ENCODE measurements around the gene NUMA1. TPM values are rescaled to one million over a fixed set of nuclear protein-coding genes. Genes with fewer than 3 reads are reported as not detected.

NUMA1 gene
- total RNA-seq, 2 experiments from 2014 or later = 200 to 201 TPM

DNA sequence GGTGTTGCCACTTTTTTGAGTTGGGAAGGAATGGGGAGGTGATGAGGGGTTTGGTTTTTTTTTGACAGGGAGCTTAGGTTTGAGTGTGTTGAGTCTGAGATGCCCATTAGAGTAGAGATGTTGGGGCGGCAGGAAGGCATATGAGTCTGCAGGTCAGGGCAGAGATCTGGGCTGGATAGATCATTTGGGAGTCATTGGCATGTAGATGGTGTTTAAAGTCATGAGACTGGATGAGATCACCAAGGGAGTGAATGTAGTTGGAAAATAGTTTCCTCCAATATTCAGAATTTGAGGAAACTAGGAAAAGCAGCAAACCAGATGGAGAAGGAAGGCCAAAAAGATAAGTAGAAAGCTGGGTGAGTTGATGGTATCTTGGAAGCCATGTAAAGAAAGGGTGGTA, 34.2 kb upstream of the NUMA1 start:
- no peaks in the 10 kb centered on the region for H3K27me3 Mint-ChIP-seq
- no peak overlapping the region for H3K27ac Mint-ChIP-seq
- DNase-seq = no peak
- ChIA-PET CTCF (no interaction called here), POLR2A (interaction anchor here (1.8 kb wide), 1 partner anchor 12 kb away, joined by 3 read pairs; no protein-coding TSS in a partner anchor)
- H3K4me1 Mint-ChIP-seq = peaks cover 22% of the 10 kb centered on the region
- H3K9me3 Mint-ChIP-seq = no peaks in the 10 kb centered on the region
- peaks cover 11% of the 10 kb centered on the region for H3K36me3 Mint-ChIP-seq (ENCODE audit: low read depth)
- no peak overlapping the region for H3K4me3 Mint-ChIP-seq

DNA sequence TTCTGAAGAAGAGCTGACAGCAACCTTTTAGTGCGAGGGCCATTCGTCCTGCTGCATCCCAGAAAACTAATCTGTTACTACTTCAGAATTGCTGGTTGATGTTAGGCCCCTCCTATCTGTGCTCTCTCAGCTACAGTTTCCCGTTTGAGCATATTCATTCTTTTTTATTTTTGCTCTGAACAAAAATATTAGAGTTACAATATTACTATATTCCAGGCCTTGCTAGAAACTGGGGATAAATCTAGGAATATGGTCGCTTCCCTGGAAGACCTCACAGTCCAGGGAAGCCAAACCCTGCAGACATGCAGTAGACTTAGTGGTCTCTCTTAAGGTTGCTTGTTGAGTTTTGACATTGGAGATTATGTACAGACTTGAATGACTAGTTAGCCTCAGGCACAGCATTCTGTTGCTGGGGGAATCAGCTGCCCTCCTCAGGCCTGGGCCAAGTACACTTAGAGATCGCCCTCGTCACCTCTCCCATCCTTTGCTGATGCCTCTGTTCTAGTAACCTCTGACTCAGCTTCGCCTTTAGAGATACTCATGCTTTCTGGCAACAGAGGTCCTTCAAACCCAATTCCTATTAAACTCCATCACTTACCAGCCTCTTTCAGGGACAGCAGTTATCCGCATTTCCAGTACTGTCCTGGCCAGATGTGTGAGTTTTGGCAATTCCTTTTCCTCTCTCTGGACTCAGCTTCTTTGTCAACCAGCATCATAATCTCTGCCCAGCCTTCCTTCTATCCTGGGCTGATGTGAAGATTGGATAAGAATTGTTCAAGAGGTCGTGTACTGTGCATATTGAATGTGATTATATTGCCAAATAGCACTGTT, 32.9 kb upstream of the NUMA1 start:
- peak overlapping the region; percentile 92 for H3K27ac Mint-ChIP-seq
- no peaks in the 10 kb centered on the region for H3K27me3 Mint-ChIP-seq
- H3K36me3 Mint-ChIP-seq (ENCODE audit: low read depth) = peaks cover 11% of the 10 kb centered on the region
- peak overlapping the region; percentile 80 for H3K4me3 Mint-ChIP-seq
- DNase-seq = no peak
- ChIA-PET CTCF (interaction anchor here (0.6 to 2.0 kb wide), 8 partner anchors 11 to 318 kb away, joined by 3 to 8 read pairs (median 3); no protein-coding TSS in a partner anchor), POLR2A (interaction anchor here (0.6 to 5.5 kb wide), 20 partner anchors 9 to 321 kb away, joined by 3 to 88 read pairs (median 6); partner anchors contain the start of genes CLPB, FOLR3, INPPL1 and LAMTOR1)
- peaks cover 22% of the 10 kb centered on the region for H3K4me1 Mint-ChIP-seq
- no peaks in the 10 kb centered on the region for H3K9me3 Mint-ChIP-seq

DNA sequence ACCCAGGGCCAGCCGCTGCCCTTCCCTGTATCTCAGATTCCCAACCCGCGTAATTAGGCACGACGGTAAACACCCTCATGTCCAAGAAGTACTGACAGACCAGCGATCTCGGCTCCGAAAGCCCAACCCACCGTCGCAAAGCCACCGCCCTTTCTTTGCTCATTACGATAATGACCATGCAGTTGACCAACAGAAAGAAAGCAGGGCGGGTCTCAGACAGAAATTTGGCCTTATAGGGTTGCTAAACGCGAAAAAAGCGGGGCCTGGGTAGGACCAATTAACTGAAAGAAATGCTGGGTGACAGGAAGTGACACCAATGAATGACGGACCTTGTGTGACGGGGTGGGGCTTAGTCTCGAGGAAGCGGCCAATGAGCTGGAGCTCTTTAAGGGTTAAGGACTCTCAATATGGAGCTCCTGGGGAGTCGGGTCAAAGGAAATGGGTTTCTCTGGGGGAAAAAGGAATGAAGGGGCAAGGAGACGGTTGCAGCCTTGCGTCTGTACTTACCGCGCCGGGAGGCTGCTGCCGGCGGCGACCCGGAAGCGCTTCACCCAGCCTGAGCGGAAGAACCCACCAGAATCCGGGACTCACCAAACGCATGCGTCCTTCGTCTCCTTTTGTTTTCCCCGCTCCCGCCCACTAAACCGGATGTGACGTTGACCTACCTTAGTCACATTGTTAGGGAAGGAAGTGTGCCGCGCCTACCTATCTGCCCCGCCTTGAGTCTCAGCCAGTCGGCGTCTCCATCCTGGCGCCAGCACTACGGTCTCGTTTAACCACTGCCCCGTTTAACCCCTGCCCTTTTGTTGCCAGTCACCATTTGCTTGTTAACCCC, 32.0 kb upstream of the NUMA1 start, which contains the start of gene ANAPC15:
Gene ANAPC15, minus strand, starts transcription at position 553 of the 835 bp plus-strand sequence. CDS start 1,419 bp downstream, outside the sequence.
- no peaks in the 10 kb centered on the region for H3K27me3 Mint-ChIP-seq
- POLR2A ChIA-PET = interaction anchor here (0.6 to 5.5 kb wide), 20 partner anchors 10 to 322 kb away, joined by 3 to 88 read pairs (median 6); partner anchors contain the start of genes CLPB, FOLR3, INPPL1 and LAMTOR1
- peak within 1 kb of the TSS; percentile 92 for H3K27ac Mint-ChIP-seq
- peak within 1 kb of the TSS; percentile 80 for H3K4me3 Mint-ChIP-seq
- H3K36me3 Mint-ChIP-seq (ENCODE audit: low read depth) = peaks cover 11% of the 10 kb centered on the region
- CTCF ChIA-PET = interaction anchor here (0.6 to 2.0 kb wide), 8 partner anchors 10 to 319 kb away, joined by 3 to 8 read pairs (median 3); no protein-coding TSS in a partner anchor
- DNase-seq = peak; percentile 99
- H3K4me1 Mint-ChIP-seq = peaks cover 22% of the 10 kb centered on the region
- H3K9me3 Mint-ChIP-seq = no peaks in the 10 kb centered on the region

DNA sequence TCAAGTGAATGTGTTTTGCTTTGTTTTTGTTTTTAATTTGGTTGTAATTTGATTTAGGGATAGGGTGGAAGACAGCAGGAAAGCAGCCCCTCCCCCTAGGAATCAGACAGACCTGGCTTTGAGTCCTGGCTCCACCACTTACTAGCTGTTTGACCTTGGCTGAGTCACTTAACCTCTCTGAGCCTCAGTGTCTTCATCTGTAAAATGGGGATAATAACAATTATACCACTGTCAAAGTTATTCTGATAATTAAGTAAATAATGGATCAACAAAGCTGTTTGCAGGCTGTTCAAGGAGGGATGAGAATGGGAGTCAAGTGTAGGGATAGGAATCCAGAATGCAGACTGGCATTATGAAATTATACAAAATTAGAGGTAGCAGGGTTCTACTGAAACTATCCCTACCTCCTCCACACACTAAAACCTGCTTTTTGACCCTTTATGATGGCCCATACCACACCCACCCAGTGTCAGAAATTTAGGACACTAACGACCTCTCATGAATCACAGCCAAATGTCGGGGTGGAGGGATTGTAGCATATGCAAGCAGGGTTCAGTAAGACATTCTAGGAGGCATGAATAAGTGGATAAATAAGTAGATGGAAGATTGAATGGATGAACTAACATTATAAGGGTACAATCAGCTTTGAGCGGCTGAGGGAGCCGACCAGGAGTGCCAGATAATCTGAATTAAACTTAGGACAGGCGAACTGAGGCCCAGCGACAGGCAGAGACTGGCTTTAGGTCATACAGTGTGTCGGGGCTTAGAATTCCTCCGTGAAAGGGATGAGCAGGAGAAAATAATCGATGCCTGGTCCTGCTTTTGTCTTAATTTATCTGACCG, 31.2 kb upstream of the NUMA1 start:
- H3K9me3 Mint-ChIP-seq = no peaks in the 10 kb centered on the region
- ChIA-PET POLR2A (interaction anchor here (1.2 to 5.5 kb wide), 12 partner anchors 12 to 183 kb away, joined by 3 to 88 read pairs (median 12); partner anchors contain the start of genes INPPL1, LAMTOR1, RNF121 and XNDC1N), CTCF (interaction anchor here (1.0 to 2.0 kb wide), 5 partner anchors 10 to 319 kb away, joined by 3 to 8 read pairs (median 3); no protein-coding TSS in a partner anchor)
- peak overlapping the region; percentile 80 for H3K4me3 Mint-ChIP-seq
- peaks cover 22% of the 10 kb centered on the region for H3K4me1 Mint-ChIP-seq
- peaks cover 11% of the 10 kb centered on the region for H3K36me3 Mint-ChIP-seq (ENCODE audit: low read depth)
- no peak for DNase-seq
- H3K27me3 Mint-ChIP-seq = no peaks in the 10 kb centered on the region
- peak overlapping the region; percentile 92 for H3K27ac Mint-ChIP-seq

DNA sequence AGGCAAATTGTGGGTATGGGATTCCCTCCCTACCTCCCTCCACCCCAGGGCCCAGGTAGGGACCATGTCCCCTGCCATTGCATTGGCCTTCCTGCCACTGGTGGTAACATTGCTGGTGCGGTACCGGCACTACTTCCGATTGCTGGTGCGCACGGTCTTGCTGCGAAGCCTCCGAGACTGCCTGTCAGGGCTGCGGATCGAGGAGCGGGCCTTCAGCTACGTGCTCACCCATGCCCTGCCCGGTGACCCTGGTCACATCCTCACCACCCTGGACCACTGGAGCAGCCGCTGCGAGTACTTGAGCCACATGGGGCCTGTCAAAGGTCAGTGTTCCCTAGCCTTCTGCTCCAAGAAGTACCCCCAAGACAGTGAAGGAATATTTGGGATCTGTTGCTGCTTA, 25.5 kb upstream of the NUMA1 start, which contains the start of gene TOMT:
Gene TOMT, plus strand, starts transcription at position 37 of the 400 bp plus-strand sequence. Its CDS starts 28 bp downstream, at position 65.
- Mint-ChIP-seq H3K9me3 (no peaks in the 10 kb centered on the region), H3K4me3 (no peak within 1 kb of the TSS), H3K27me3 (no peaks in the 10 kb centered on the region), H3K36me3 (ENCODE audit: low read depth) (peaks cover 24% of the 10 kb centered on the region), H3K4me1 (peaks cover 34% of the 10 kb centered on the region), H3K27ac (no peak within 1 kb of the TSS)
- DNase-seq = no peak
- CTCF ChIA-PET = no interaction called here
- POLR2A ChIA-PET = interaction anchor here (1.7 kb wide), 1 partner anchor 178 kb away, joined by 4 read pairs; the partner anchor contains the start of gene XNDC1N

DNA sequence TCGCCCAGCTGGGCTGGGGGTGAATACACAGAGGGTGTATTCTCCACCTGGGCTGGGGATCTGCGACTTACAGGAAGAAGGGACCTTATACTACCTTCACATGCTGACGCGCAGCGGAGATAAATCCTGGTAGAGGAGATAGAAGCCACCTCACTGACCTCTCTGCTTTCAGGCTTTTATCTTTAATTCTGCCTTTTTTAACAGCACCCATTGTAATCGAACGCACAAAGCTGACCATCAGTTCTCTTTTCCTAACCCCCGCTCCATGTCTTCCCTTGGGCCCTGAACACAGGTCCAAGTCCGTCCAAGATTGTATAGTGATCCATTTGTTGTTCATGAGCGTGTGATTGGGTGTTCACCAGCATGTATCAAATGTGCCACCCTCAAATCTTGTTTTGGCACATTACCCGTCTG, 23.4 kb upstream of the NUMA1 start:
- CTCF ChIA-PET = no interaction called here
- peaks cover 26% of the 10 kb centered on the region for H3K36me3 Mint-ChIP-seq (ENCODE audit: low read depth)
- peak overlapping the region; percentile 87 for H3K4me3 Mint-ChIP-seq
- no peaks in the 10 kb centered on the region for H3K27me3 Mint-ChIP-seq
- DNase-seq = no peak
- H3K4me1 Mint-ChIP-seq = peaks cover 40% of the 10 kb centered on the region
- peak overlapping the region; percentile 84 for H3K27ac Mint-ChIP-seq
- no peaks in the 10 kb centered on the region for H3K9me3 Mint-ChIP-seq
- POLR2A ChIA-PET = interaction anchor here (1.1 to 8.9 kb wide), 2 partner anchors 8 to 11 kb away, joined by 3 to 88 read pairs; partner anchors contain the start of gene ANAPC15

DNA sequence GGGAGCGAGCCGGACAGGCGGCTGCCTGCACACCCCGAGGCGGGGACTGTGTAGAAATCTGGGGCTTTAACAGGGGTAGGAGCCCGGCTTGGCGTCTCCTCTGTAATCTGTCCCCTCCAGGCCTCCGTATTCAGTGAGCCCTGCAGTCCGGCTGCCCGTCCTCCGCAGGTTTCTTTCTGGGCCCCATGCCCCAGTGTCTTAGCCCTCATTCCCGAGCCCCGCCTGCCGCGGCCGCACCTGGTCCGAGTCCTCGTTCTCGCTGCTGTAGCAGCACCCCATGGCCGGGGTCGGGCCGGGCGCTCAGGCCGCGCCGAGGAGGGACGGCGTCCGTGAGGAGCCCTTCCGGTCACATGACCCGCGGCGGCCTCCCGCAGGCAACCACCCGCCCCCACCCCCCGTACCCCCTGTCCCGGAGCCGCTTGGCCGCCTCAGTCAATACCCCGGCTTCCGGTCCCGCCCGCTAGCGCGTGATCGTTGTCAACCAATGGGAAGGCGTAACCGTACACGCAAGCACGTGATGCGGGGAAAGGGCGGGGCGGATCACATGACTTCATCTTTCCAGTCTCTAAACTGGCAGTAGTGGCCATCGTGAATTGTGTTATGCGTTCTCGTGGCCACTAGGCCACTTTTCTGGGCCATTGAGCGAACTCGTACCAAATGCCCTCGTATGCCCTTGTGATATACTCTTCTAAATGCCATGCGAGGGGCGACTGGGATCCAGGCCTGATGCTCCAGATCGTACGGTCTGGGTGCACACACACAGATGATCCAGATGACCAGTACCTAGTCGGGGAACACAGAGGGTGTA, 22.8 kb upstream of the NUMA1 start, which contains the start of gene LAMTOR1:
Gene LAMTOR1, minus strand, starts transcription at position 352 of the 808 bp plus-strand sequence. Its CDS starts 73 bp downstream, at position 279.
- Mint-ChIP-seq H3K4me3 (peak within 1 kb of the TSS; percentile 87), H3K27ac (peak within 1 kb of the TSS; percentile 84), H3K9me3 (no peaks in the 10 kb centered on the region), H3K27me3 (no peaks in the 10 kb centered on the region), H3K36me3 (ENCODE audit: low read depth) (peaks cover 32% of the 10 kb centered on the region), H3K4me1 (peaks cover 40% of the 10 kb centered on the region)
- peak; percentile 99 for DNase-seq
- CTCF ChIA-PET = interaction anchor here (1.2 to 4.3 kb wide), 2 partner anchors 10 to 12 kb away, joined by 4 to 20 read pairs; no protein-coding TSS in a partner anchor
- POLR2A ChIA-PET = interaction anchor here (0.7 to 8.9 kb wide), 14 partner anchors 9 to 175 kb away, joined by 3 to 88 read pairs (median 6); partner anchors contain the start of genes ANAPC15 and XNDC1N

DNA sequence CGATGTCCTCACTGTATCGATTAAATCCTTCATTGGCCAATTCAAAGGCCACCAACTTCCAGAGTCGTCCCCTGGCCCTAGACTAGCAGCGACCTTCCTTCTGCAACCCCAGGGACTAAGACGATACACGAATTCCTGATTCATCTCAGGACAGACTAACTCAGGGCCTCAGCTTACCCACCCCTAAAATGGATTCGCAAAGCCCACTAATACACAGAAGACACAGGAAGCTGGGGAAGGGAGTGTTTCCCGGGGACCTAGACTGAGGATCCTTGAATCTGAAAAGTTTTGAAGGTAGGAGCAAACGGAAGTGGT, 22.2 kb upstream of the NUMA1 start:
- DNase-seq = no peak
- no peaks in the 10 kb centered on the region for H3K9me3 Mint-ChIP-seq
- H3K4me1 Mint-ChIP-seq = peaks cover 42% of the 10 kb centered on the region
- POLR2A ChIA-PET = interaction anchor here (0.7 to 8.9 kb wide), 14 partner anchors 9 to 175 kb away, joined by 3 to 88 read pairs (median 6); partner anchors contain the start of genes ANAPC15 and XNDC1N
- no peaks in the 10 kb centered on the region for H3K27me3 Mint-ChIP-seq
- H3K36me3 Mint-ChIP-seq (ENCODE audit: low read depth) = peaks cover 38% of the 10 kb centered on the region
- peak overlapping the region; percentile 87 for H3K4me3 Mint-ChIP-seq
- CTCF ChIA-PET = interaction anchor here (1.2 to 4.3 kb wide), 3 partner anchors 9 to 12 kb away, joined by 4 to 20 read pairs (median 8); partner anchors contain the start of gene ANAPC15
- peak overlapping the region; percentile 84 for H3K27ac Mint-ChIP-seq

DNA sequence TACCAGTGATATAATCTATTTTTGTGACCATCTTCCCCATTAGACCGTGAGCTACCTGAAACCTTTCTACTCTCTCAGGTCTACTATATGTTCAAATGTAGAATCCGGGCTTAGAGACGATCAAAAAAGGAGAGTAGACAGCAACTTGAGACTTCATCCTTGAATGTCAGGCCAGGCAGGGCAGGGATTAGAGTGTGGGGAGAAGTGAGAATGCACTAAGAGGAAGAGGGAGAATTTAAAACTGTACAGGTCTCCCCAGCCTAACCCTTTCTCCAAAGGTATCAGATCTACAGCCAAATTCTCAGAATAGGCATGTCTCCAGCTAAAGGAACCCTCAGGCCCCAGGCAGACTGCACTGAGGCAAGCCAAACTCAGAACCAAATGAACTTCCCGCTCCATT, 21.8 kb upstream of the NUMA1 start:
- Mint-ChIP-seq H3K9me3 (no peaks in the 10 kb centered on the region), H3K4me1 (peaks cover 42% of the 10 kb centered on the region), H3K27me3 (no peaks in the 10 kb centered on the region), H3K27ac (peak overlapping the region; percentile 84), H3K36me3 (ENCODE audit: low read depth) (peaks cover 39% of the 10 kb centered on the region), H3K4me3 (peak overlapping the region; percentile 87)
- ChIA-PET POLR2A (interaction anchor here (0.7 to 8.9 kb wide), 15 partner anchors 9 to 313 kb away, joined by 3 to 88 read pairs (median 5); partner anchors contain the start of genes ANAPC15 and XNDC1N), CTCF (interaction anchor here (1.2 to 4.3 kb wide), 4 partner anchors 9 to 42 kb away, joined by 4 to 20 read pairs (median 14); partner anchors contain the start of gene ANAPC15)
- DNase-seq = no peak

DNA sequence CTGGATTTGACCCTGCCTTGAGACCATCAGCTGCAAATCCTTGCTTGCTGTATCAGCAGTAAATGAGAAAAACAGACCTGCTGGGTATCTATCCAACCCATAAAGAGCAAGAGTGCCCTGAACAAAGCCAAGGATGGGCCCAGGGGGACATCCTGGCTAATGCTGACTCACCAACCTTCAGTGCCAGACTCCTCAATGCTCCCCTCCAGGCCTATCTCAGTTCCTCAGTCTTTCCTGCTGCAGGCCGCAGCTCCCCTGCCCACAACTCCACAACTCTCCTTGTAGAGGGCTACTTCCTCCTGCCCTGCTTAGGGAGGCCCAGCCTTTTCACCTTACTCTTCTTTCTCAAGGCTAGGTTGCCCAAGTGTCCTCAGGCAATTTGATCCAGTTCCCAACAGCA, 20.1 kb upstream of the NUMA1 start:
- H3K27ac Mint-ChIP-seq = peak overlapping the region; percentile 61
- ChIA-PET POLR2A (interaction anchor here (0.6 to 8.9 kb wide), 7 partner anchors 10 to 289 kb away, joined by 3 to 88 read pairs (median 12); partner anchors contain the start of gene ANAPC15), CTCF (interaction anchor here (0.9 to 4.3 kb wide), 6 partner anchors 10 to 300 kb away, joined by 3 to 20 read pairs (median 5); no protein-coding TSS in a partner anchor)
- DNase-seq = no peak
- no peaks in the 10 kb centered on the region for H3K9me3 Mint-ChIP-seq
- H3K27me3 Mint-ChIP-seq = no peaks in the 10 kb centered on the region
- no peak overlapping the region for H3K4me3 Mint-ChIP-seq
- peaks cover 43% of the 10 kb centered on the region for H3K36me3 Mint-ChIP-seq (ENCODE audit: low read depth)
- H3K4me1 Mint-ChIP-seq = peaks cover 42% of the 10 kb centered on the region
